Neuronal stem cell (in vitro differentiated cells): ENCODE results near the gene LIG1.
A peak's percentile ranks its signal among the peaks of the same experiment; 100 is the strongest.

ENCODE experiments used
- DNase-seq: peaks from one replicate; pipeline ENCODE4 v3.0.0-alpha.2; 2013; ENCODE audit warnings: low spot score
- H2AFZ ChIP-seq: one replicate; pipeline ENCODE4 v1.6.1; 2013; ENCODE audit warnings: mild to moderate bottlenecking, low read length, inconsistent platforms
- H2AK5ac ChIP-seq: 2 replicates; pipeline ENCODE4 v1.6.1; 2013; ENCODE audit warnings: low read depth, mild to moderate bottlenecking, inconsistent platforms, low read length, moderate library complexity, mixed read lengths
- H2BK120ac ChIP-seq: 2 replicates; pipeline ENCODE4 v1.6.1; 2013; ENCODE audit warnings: low read depth, mild to moderate bottlenecking, inconsistent platforms, low read length, moderate library complexity, mixed read lengths
- H2BK12ac ChIP-seq: one replicate; pipeline ENCODE4 v1.6.1; 2013; ENCODE audit warnings: low read length, inconsistent platforms
- H2BK15ac ChIP-seq: 2 replicates; pipeline ENCODE4 v1.6.1; 2013; ENCODE audit warnings: mild to moderate bottlenecking, low read length, inconsistent platforms, mixed read lengths
- H2BK5ac ChIP-seq: one replicate; pipeline ENCODE4 v1.6.1; 2013; ENCODE audit warnings: inconsistent platforms, mild to moderate bottlenecking, low read length, moderate library complexity
- H3K14ac ChIP-seq: one replicate; pipeline ENCODE4 v1.6.1; 2013; ENCODE audit warnings: low read length, inconsistent platforms
- H3K18ac ChIP-seq: 2 replicates; pipeline ENCODE4 v1.6.1; 2013; ENCODE audit warnings: low read length, inconsistent platforms
- H3K23ac ChIP-seq: 2 replicates; pipeline ENCODE4 v1.6.1; 2013; ENCODE audit warnings: low read depth, mild to moderate bottlenecking, mixed read lengths, low read length, inconsistent platforms; ENCODE audit not compliant: poor library complexity
- H3K27ac ChIP-seq: replicated peaks from 3 replicates; pipeline ENCODE4 v1.5.1; 2013; ENCODE audit warnings: low read length, inconsistent platforms
- H3K27me3 ChIP-seq, 3 experiments: 2 replicates each; pipeline ENCODE4 v1.6.1; 2013; ENCODE audit warnings: low read length in 3 of 3, mild to moderate bottlenecking in 2 of 3, inconsistent platforms in 1 of 3, low read depth in 1 of 3, mixed read lengths in 1 of 3, moderate library complexity in 1 of 3; ENCODE audit not compliant: control insufficient read depth in 3 of 3, insufficient read depth in 3 of 3
- H3K36me3 ChIP-seq, 2 donors: replicated peaks in 1 of 2; 2 replicates each; pipeline ENCODE4 v1.6.1; 2013; ENCODE audit warnings: low read length in 2 of 2; ENCODE audit not compliant: control insufficient read depth in 2 of 2, insufficient read depth in 2 of 2
- H3K4ac ChIP-seq: 2 replicates; pipeline ENCODE4 v1.6.1; 2013; ENCODE audit warnings: inconsistent platforms, mild to moderate bottlenecking, low read length, moderate library complexity
- H3K4me1 ChIP-seq, 2 donors: 1 replicate in 1 of 2; 2 replicates in 1 of 2; pipeline ENCODE4 v1.6.1; 2013; ENCODE audit warnings: low read length in 2 of 2, low read depth in 1 of 2; ENCODE audit not compliant: control insufficient read depth in 2 of 2, insufficient read depth in 1 of 2
- H3K4me2 ChIP-seq: one replicate; pipeline ENCODE4 v1.6.1; 2013; ENCODE audit warnings: mild to moderate bottlenecking, low read length, inconsistent platforms; ENCODE audit not compliant: insufficient read depth, poor library complexity, severe bottlenecking
- H3K4me3 ChIP-seq, 2 donors: 2 replicates each; pipeline ENCODE4 v1.5.1; 2013; ENCODE audit warnings: low read length in 2 of 2, mild to moderate bottlenecking in 2 of 2, inconsistent platforms in 1 of 2, moderate library complexity in 1 of 2
- H3K79me1 ChIP-seq: one replicate; pipeline ENCODE4 v1.6.1; 2013; ENCODE audit warnings: low read depth, mild to moderate bottlenecking, inconsistent platforms, low read length, moderate library complexity
- H3K9ac ChIP-seq: one replicate; pipeline ENCODE4 v1.6.1; 2013; ENCODE audit warnings: mild to moderate bottlenecking, low read depth, low read length, inconsistent platforms; ENCODE audit not compliant: poor library complexity
- H3K9me3 ChIP-seq, 2 donors: replicated peaks in 1 of 2; 2 replicates each; pipeline versions ENCODE3 to v1.6.1; 2013; ENCODE audit warnings: low read length in 2 of 2, mild to moderate bottlenecking in 2 of 2, inconsistent platforms in 1 of 2, low read depth in 1 of 2, mixed read lengths in 1 of 2, moderate library complexity in 1 of 2; ENCODE audit not compliant: control insufficient read depth in 2 of 2, insufficient read depth in 1 of 2
- H4K8ac ChIP-seq: one replicate; pipeline ENCODE4 v1.6.1; 2013; ENCODE audit warnings: low read depth, mild to moderate bottlenecking, inconsistent platforms, low read length, moderate library complexity
- H4K91ac ChIP-seq: one replicate; pipeline ENCODE4 v1.6.1; 2013; ENCODE audit warnings: low read length, low read depth, mild to moderate bottlenecking, inconsistent platforms; ENCODE audit not compliant: poor library complexity
- WGBS, 2 donors: extraction: QIAGEN DNeasy Blood & Tissue Kit; methylation state at CpG; one replicate each; pipeline ENCODE4 v1.1.7; 2013; ENCODE audit warnings: missing lambda C conversion rate in 2 of 2, mixed read lengths in 1 of 2; ENCODE audit not compliant: insufficient read length in 2 of 2, insufficient replicate concordance in 1 of 2; ENCODE audit errors: extremely low coverage in 2 of 2; 5-methylcytosine and 5-hydroxymethylcytosine counted together

LIG1 gene

DNA sequence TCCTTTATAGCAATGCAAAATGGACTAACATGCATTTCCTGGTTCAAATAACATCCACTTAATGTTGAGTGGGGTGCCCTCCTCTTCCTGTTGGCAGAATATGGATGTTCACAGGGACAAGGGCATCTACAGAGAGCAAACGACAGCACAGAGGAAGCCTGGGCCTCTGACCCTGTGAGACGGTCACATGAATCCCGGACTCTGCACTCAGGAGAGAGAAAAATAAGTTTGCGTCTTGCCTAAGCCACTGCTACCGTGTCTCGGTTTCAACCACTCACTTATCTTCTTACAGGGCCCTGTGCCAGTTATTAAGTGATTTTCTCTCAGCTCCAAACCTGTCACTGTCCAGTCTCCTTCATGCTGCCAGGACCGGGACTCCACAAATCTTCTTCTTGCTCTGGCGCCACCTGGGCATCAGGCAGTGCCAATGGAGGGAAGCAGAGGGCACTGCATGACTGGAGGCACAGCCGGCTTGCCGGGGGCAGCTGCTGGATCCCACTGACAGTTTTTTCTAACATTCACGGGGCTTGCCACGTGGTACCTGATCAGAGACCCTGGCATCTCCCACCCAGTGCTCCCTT lies 11.8 kb downstream of the LIG1 start:
- Histone ChIP-seq H3K27me3 (peaks cover 0 to 2% (median 0%) of the 10 kb centered on the region in 3 experiments), H3K23ac (no peak overlapping the region), H3K27ac (no peak overlapping the region), H2AK5ac (no peak overlapping the region), H2BK12ac (no peak overlapping the region), H3K4ac (no peak overlapping the region), H2BK15ac (no peak overlapping the region), H3K4me1 (no peaks in the 10 kb centered on the region), H2BK120ac (no peak overlapping the region), H3K79me1 (no peaks in the 10 kb centered on the region), H2AFZ (no peak overlapping the region), H4K91ac (no peak overlapping the region), H3K9me3 (no peaks in the 10 kb centered on the region), H3K14ac (no peak overlapping the region), H3K18ac (no peak overlapping the region), H3K9ac (no peak overlapping the region), H4K8ac (no peak overlapping the region), H3K4me2 (no peak overlapping the region), H3K4me3 (no peak overlapping the region), H2BK5ac (no peak overlapping the region), H3K36me3 (peaks cover 40 to 89% of the 10 kb centered on the region in 2 donors)
- no CpG with 5 or more reads among the region's 12 CpGs for WGBS, 2 donors
- DNase-seq = no peak

GRCh38 chr19:48154003-48154402 lies 16.1 kb downstream of the LIG1 start:
- Histone ChIP-seq H2BK12ac (no peak overlapping the region), H3K27ac (no peak overlapping the region), H3K9me3 (no peaks in the 10 kb centered on the region), H3K18ac (no peak overlapping the region), H3K4me1 (no peaks in the 10 kb centered on the region), H2AK5ac (no peak overlapping the region), H4K91ac (no peak overlapping the region), H3K27me3 (peaks cover 0 to 2% (median 0%) of the 10 kb centered on the region in 3 experiments), H3K79me1 (no peaks in the 10 kb centered on the region), H2AFZ (no peak overlapping the region), H3K36me3 (peaks cover 34 to 90% of the 10 kb centered on the region in 2 donors), H3K14ac (no peak overlapping the region), H3K9ac (no peak overlapping the region), H2BK5ac (no peak overlapping the region), H4K8ac (no peak overlapping the region), H2BK15ac (no peak overlapping the region), H3K23ac (no peak overlapping the region), H3K4ac (no peak overlapping the region), H2BK120ac (no peak overlapping the region), H3K4me2 (no peak overlapping the region), H3K4me3 (no peak overlapping the region)
- DNase-seq = no peak
- WGBS, 2 donors = no CpG with 5 or more reads among the region's 9 CpGs

DNA sequence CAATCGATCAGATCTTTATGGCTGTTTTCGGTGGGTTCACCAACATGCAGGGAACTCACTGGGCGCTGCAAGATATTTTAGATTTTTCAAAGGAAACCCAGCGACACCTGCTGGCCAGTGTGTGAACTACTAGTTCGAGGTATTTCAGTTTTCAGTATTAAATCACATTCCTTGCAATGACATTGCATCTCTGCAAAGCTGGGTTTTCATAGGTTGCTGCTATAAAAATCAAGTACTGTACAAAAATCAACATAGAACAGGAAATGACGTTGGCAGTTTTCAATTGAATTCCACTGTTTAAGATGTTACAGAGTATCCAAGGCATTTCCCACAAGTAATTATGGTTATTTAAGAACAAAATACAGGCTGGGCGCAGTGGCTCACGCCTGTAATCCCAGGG lies 17.6 kb downstream of the LIG1 start:
- Histone ChIP-seq H2AFZ (no peak overlapping the region), H3K14ac (no peak overlapping the region), H2BK15ac (no peak overlapping the region), H2BK5ac (no peak overlapping the region), H3K36me3 (peaks cover 26 to 90% of the 10 kb centered on the region in 2 donors), H3K79me1 (no peaks in the 10 kb centered on the region), H3K23ac (no peak overlapping the region), H3K9ac (no peak overlapping the region), H3K9me3 (no peaks in the 10 kb centered on the region), H2BK120ac (no peak overlapping the region), H3K4me3 (no peak overlapping the region), H4K91ac (no peak overlapping the region), H3K27me3 (no peaks in the 10 kb centered on the region), H2BK12ac (no peak overlapping the region), H3K4me2 (no peak overlapping the region), H3K4me1 (no peaks in the 10 kb centered on the region), H3K27ac (no peak overlapping the region), H3K4ac (no peak overlapping the region), H4K8ac (no peak overlapping the region), H2AK5ac (no peak overlapping the region), H3K18ac (no peak overlapping the region)
- DNase-seq = peak; percentile 48
- no CpG with 5 or more reads among the region's 8 CpGs for WGBS, 2 donors

DNA sequence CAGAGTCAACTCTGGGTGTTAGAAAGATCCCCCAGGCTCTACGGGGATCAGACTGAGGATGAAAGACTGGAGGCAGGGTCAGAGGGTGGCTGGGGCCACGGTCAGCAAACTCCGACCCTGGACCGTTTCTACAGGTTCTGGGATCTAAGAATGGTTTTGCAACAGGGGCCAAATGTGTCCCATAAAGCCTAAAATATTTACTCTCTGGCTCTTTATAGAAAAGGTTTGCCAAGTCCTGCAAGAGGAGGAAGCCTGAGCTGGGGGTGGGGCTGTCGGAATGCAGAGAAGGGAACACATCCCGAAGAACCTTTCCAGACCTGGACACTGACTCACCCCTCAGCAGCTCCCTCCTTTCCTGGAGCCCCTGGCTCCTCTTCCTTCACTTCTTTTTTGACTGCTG lies 20.7 kb downstream of the LIG1 start:
- Histone ChIP-seq H2AK5ac (no peak overlapping the region), H3K14ac (no peak overlapping the region), H3K4me3 (no peak overlapping the region), H3K18ac (no peak overlapping the region), H4K8ac (no peak overlapping the region), H3K9ac (no peak overlapping the region), H2AFZ (no peak overlapping the region), H3K79me1 (no peaks in the 10 kb centered on the region), H2BK5ac (no peak overlapping the region), H3K9me3 (no peaks in the 10 kb centered on the region), H3K23ac (no peak overlapping the region), H4K91ac (no peak overlapping the region), H3K4me2 (no peak overlapping the region), H3K27me3 (no peaks in the 10 kb centered on the region), H3K27ac (no peak overlapping the region), H3K4me1 (no peaks in the 10 kb centered on the region), H2BK120ac (no peak overlapping the region), H2BK12ac (no peak overlapping the region), H3K4ac (no peak overlapping the region), H2BK15ac (no peak overlapping the region), H3K36me3 (peaks cover 23 to 92% of the 10 kb centered on the region in 2 donors)
- no CpG with 5 or more reads among the region's 6 CpGs for WGBS, 2 donors
- DNase-seq = no peak
